Stimulated activated CD4-positive, alpha-beta T cell treated with anti-CD3 and anti-CD28 coated beads, Interleukin-2, amount 100 ng/mL, for 24 hours (primary cell): Measurements from ENCODE around the gene PAGE1.
"Not testable (repeated sequence)": the region's sequence is repeated elsewhere in the genome, so short reads cannot be mapped to it uniquely, and the experiment has no call there.

Source experiments
- DNase-seq, 2 donors: peaks; one replicate each; pipeline ENCODE4 v3.0.0-alpha.2; 2020

Gene PAGE1

GRCh38 chrX:49695276-49696180, at the start of gene PAGE1:
PAGE1 (minus strand) TSS chrX:49695984; CDS start chrX:49694770, 1,214 bp downstream.
- DNase-seq = no peak

DNA sequence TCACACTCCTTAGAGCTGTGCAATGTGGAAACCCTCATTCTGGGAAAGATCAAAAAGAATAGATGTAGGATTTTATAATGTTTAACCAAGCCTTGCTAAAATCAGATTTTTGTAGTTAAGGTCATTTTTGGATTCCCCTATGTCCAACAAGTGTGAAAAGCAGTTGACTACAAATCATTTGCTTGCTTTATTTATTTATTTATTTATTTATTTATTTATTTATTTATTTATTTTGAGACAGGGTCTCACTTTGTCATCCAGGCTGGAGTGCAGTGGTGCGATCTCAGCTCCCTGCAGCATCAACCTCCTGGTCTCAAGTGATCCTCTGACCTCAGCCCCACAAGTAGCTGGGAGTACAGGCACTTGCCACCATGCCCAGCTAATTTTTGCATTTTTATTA, 45.7 kb upstream of the PAGE1 start:
- not testable (repeated sequence) for DNase-seq

- DNase-seq = no peak
These were observed 32.1 kb upstream of the PAGE1 start for GRCh38 chrX:49727847-49728246.

- DNase-seq = no peak
These were observed 31.2 kb upstream of the PAGE1 start for GRCh38 chrX:49726966-49727365.

- no peak for DNase-seq
These were observed 30.4 kb upstream of the PAGE1 start for GRCh38 chrX:49725923-49726904.

- DNase-seq = no peak
These were observed 29.6 kb upstream of the PAGE1 start for GRCh38 chrX:49725401-49725800.

GRCh38 chrX:49720106-49720505, 24.3 kb upstream of the PAGE1 start:
- DNase-seq = not testable (repeated sequence)

DNA sequence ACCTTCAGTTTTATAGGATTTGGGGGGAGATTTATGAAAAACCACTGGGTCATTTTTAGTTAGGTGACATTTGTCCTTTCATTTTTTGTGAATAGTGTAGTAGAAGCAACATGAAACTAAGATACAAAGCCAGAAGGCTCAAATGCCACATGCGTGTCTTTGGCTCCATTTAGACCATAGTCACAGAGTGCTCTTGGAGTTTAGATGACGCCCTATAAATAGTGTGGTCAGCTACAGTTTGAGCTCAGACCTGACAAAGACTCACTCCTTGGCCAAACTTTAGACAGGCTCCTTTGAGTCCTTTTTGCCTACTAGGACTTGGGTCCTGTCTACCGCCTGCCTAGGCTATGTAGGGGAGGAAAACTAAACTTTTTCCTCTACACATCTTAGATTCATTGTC, 16.8 kb upstream of the PAGE1 start:
- DNase-seq = no peak

- DNase-seq = no peak
These were observed 15.0 kb upstream of the PAGE1 start for GRCh38 chrX:49710744-49711319.

DNA sequence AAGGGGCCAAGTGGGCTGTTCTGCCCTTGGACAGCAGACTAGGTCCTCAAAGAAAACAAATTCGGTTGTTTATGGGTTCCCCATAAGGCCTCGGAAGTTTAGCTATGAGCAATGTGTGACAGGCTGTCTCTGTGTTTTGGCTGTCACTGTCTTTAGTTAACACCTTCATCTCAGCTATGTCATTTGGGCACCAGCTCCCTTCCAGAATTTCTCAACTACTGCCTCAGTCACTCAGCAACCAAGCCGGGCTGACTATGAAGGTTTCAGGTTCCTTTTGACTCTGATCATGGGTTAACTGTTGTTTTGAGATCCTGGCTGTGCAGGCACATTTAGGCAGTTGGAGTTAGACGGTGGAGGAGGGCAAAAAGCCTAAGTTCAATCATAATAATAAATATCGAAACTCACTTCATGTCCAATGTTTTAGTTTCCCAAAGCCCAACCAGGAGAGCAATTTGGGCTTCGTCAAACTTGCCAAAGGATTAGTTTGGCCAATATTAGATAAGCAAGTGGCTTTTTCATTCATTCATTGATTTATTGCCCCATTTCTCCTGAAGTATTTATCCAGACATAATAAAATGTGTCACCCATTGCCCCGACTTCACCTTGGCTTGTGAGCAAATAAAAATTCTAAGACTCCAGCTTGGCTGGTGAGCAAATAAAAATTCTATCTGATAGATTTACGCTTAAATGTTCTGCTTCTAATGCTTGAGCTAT, 9.1 kb upstream of the PAGE1 start:
- DNase-seq = no peak

GRCh38 chrX:49701933-49702332, 6.1 kb upstream of the PAGE1 start:
- DNase-seq = no peak

DNA sequence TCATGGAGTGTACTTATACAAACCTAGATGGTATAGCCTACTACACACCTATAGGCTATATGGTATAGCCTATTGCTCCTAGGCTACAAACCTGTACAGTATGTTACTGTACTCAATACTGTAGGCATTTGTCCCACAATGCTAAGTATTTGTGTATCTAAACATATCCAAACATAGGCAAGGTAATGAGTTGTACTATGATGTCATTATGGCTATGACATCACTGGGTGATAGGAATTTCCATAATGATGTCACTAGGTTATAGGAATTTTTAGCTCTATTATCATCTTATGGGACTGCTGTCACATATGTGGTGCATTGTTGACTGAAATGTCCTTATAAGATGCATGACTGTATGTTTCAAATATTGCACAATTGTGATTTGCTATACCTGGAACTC, 5.5 kb upstream of the PAGE1 start:
- DNase-seq = no peak

- no peak for DNase-seq
These were observed 20.6 kb downstream of the PAGE1 start for GRCh38 chrX:49675075-49675719.

DNA sequence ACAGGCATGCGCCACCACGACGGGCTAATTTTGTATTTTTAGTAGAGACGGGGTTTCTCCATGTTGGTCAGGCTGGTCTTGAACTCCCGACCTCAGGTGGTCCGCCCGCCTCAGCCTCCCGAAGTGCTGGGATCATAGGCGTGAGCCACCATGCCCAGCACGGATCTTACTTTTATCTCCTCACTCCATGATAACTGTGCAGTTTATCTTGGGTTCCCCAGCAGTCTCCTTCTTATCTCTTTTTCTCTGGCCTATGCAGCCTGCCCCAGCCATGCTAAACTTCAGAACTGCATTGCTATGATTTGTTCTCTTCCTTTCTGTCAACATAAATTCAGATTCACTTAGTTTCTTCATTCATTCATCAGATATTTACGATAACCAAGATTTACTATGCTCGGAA, 22.4 kb downstream of the PAGE1 start:
- DNase-seq = no peak

DNA sequence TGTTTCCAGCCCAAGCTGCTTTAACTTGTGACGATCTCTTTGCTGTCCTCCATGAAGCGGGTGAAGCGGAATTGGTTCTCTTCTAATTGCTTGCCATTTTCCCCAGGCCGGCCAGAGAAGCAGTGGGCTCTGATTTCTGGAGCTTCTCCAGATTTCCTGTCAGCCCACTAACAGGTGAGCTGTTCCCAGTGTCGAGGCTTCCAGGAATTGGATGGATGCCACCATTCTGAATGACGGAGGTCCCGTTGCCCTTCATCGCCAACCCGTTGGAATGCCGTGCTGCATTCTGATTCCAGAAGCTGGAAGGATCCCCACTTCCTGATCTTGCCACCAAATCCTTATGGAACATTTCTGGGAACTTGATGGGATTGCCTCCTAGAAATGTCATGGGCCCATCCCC, 31.0 kb downstream of the PAGE1 start:
- DNase-seq = no peak

DNA sequence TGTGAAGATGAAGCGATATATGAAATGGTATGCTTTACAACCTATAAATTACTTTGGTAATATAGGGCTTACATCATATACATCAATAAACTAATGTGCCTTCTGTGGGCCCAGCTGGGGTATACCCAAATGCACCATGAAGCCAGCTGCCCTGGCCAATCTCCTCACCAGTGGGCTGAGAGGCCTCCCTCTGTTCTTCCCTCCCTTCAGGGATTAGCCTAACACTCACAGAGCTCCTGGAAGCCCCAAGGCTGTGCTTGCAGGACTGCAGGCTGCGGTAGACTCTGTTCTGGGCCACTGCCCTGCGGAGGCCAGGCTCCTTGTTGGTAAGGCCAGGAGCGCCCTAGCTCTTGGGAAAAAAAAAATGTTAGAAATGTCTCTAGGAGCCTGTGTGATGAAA, 33.9 kb downstream of the PAGE1 start:
- DNase-seq = no peak

- DNase-seq = no peak
These were observed 36.0 kb downstream of the PAGE1 start for GRCh38 chrX:49659771-49660170.

DNA sequence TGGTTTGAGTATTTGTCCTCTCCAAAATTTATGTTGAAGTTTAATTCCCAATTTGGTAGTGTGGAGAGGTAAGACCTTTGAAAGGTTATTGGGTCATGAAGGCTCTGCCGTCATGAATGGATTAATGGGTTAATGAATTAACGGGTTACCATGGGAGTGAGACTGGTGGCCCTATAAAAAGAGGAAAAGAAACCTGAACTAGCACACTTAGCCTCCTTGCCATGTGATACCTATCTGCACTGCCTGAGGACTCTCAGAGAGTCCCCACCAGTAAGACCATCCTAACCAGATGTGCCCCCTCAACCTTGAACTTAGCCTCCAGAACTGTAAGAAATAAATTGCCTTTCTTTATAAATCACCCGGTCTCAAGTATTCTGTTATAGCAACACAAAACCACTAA, 39.3 kb downstream of the PAGE1 start:
- DNase-seq = no peak

- no peak for DNase-seq
These were observed 50.7 kb downstream of the PAGE1 start for GRCh38 chrX:49644991-49645637.
